Stomach (tissue), 4 donors: ENCODE data around the gene ZNF574.

Experiments used
- CTCF ChIP-seq, 7 experiments: fragments of 450-650 bp in 4 of 7; fragments of 200-600 bp in 3 of 7; sonication (generic) in 3 of 7; IDR thresholded peaks; one replicate each; pipeline ENCODE4 v1.5.1; 2016 to 2019; ENCODE audit warnings: antibody characterized with exemption in 7 of 7, control low read depth in 2 of 7, mild to moderate bottlenecking in 1 of 7
- POLR2A ChIP-seq, 4 donors: fragments of 450-650 bp; IDR thresholded peaks; one replicate each; pipeline ENCODE4 v1.6.1; 2016; ENCODE audit warnings: antibody characterized with exemption in 4 of 4, control low read depth in 2 of 4, mild to moderate bottlenecking in 1 of 4, moderate library complexity in 1 of 4

GRCh38 chr19:42086770-42087550, 11.0 kb downstream of the ZNF574 start:
- no peak for TF ChIP-seq POLR2A (IDR thresholded peaks at IDR 0.05)
- no peak for TF ChIP-seq CTCF (IDR thresholded peaks at IDR 0.05)
